H9 (cell line): ENCODE results near the gene MOB3C. TPM values are rescaled to one million over a fixed set of nuclear protein-coding genes. Genes with fewer than 3 reads are reported as not detected.

Experiments used
- DNase-seq: peaks from one replicate; pipeline ENCODE4 v3.0.0-alpha.2; 2017
- H2AFZ ChIP-seq: one replicate; pipeline ENCODE4 v1.6.1; 2013; ENCODE audit warnings: mild to moderate bottlenecking, low read length, control low read depth, moderate library complexity
- H2AK5ac ChIP-seq: 2 replicates; pipeline ENCODE4 v1.6.1; 2013; ENCODE audit warnings: low read length, control low read depth, mixed read lengths; ENCODE audit not compliant: insufficient read length
- H2BK120ac ChIP-seq: one replicate; pipeline ENCODE4 v1.6.1; 2013; ENCODE audit warnings: low read depth, mild to moderate bottlenecking, low read length, control low read depth, inconsistent platforms; ENCODE audit not compliant: poor library complexity, severe bottlenecking
- H2BK12ac ChIP-seq: 2 replicates; pipeline ENCODE4 v1.6.1; 2013; ENCODE audit warnings: low read length, control low read depth, mixed read lengths, low read depth; ENCODE audit not compliant: insufficient read length
- H2BK15ac ChIP-seq: 2 replicates; pipeline ENCODE4 v1.6.1; 2013; ENCODE audit warnings: low read depth, low read length, control low read depth
- H2BK20ac ChIP-seq: one replicate; pipeline ENCODE4 v1.6.1; 2013; ENCODE audit warnings: low read depth, mild to moderate bottlenecking, low read length, control low read depth, inconsistent platforms; ENCODE audit not compliant: poor library complexity, severe bottlenecking
- H2BK5ac ChIP-seq: 2 replicates; pipeline ENCODE4 v1.6.1; 2013; ENCODE audit warnings: low read length, control low read depth, mixed read lengths; ENCODE audit not compliant: insufficient read length
- H3K14ac ChIP-seq: 2 replicates; pipeline ENCODE4 v1.6.1; 2013; ENCODE audit warnings: low read length, control low read depth; ENCODE audit not compliant: insufficient read depth
- H3K18ac ChIP-seq: 2 replicates; pipeline ENCODE4 v1.6.1; 2013; ENCODE audit warnings: low read depth, mild to moderate bottlenecking, mixed read lengths, low read length, control low read depth; ENCODE audit not compliant: insufficient read length
- H3K23ac ChIP-seq: 2 replicates; pipeline ENCODE4 v1.6.1; 2013; ENCODE audit warnings: low read length, control low read depth, mixed read lengths, low read depth; ENCODE audit not compliant: insufficient read length
- H3K23me2 ChIP-seq: 2 replicates; pipeline ENCODE4 v1.6.1; 2013; ENCODE audit warnings: low read depth, mild to moderate bottlenecking, mixed read lengths, low read length, control low read depth; ENCODE audit not compliant: insufficient read length, poor library complexity, severe bottlenecking
- H3K27ac ChIP-seq: 2 replicates; pipeline ENCODE4 v1.5.1; 2013; ENCODE audit warnings: low read length, control low read depth, mixed read lengths, low read depth; ENCODE audit not compliant: insufficient read length
- H3K27me3 ChIP-seq: 2 replicates; pipeline ENCODE4 v1.6.1; 2013; ENCODE audit warnings: low read length, control low read depth, inconsistent platforms; ENCODE audit not compliant: insufficient read depth
- H3K4ac ChIP-seq: 2 replicates; pipeline ENCODE4 v1.6.1; 2013; ENCODE audit warnings: low read depth, mild to moderate bottlenecking, control low read depth, inconsistent platforms, low read length, moderate library complexity
- H3K4me1 ChIP-seq: 2 replicates; pipeline ENCODE4 v1.6.1; 2013; ENCODE audit warnings: low read length, control low read depth, inconsistent platforms; ENCODE audit not compliant: insufficient read depth
- H3K4me2 ChIP-seq: 2 replicates; pipeline ENCODE4 v1.6.1; 2013; ENCODE audit warnings: low read length, control low read depth, mixed read lengths; ENCODE audit not compliant: insufficient read length, insufficient read depth
- H3K56ac ChIP-seq: 2 replicates; pipeline ENCODE4 v1.6.1; 2013; ENCODE audit warnings: low read depth, mild to moderate bottlenecking, mixed read lengths, low read length, control low read depth; ENCODE audit not compliant: insufficient read length
- H3K79me1 ChIP-seq: 2 replicates; pipeline ENCODE4 v1.6.1; 2013; ENCODE audit warnings: low read depth, mild to moderate bottlenecking, moderate library complexity, low read length, control low read depth, inconsistent platforms; ENCODE audit not compliant: insufficient read depth, poor library complexity, severe bottlenecking
- H3K79me2 ChIP-seq: 2 replicates; pipeline ENCODE4 v1.6.1; 2013; ENCODE audit warnings: low read length, control low read depth, inconsistent platforms; ENCODE audit not compliant: insufficient read depth
- H3K9ac ChIP-seq: 2 replicates; pipeline ENCODE4 v1.6.1; 2013; ENCODE audit warnings: low read length, control low read depth, mixed read lengths; ENCODE audit not compliant: insufficient read length; ENCODE audit errors: extremely low read depth
- H3K9me3 ChIP-seq: one replicate; pipeline ENCODE4 v1.6.1; 2013; ENCODE audit warnings: low read depth, low read length, inconsistent platforms; ENCODE audit not compliant: control insufficient read depth
- H3T11ph ChIP-seq: one replicate; pipeline ENCODE4 v1.6.1; 2013; ENCODE audit warnings: mild to moderate bottlenecking, low read length, control low read depth, inconsistent platforms
- H4K20me1 ChIP-seq: one replicate; pipeline ENCODE4 v1.6.1; 2013; ENCODE audit not compliant: control insufficient read depth, insufficient read length, insufficient read depth
- H4K5ac ChIP-seq: 2 replicates; pipeline ENCODE4 v1.6.1; 2013; ENCODE audit warnings: low read depth, mild to moderate bottlenecking, mixed read lengths, low read length, control low read depth; ENCODE audit not compliant: insufficient read length
- H4K8ac ChIP-seq: replicated peaks from 2 replicates; pipeline ENCODE4 v1.6.1; 2013; ENCODE audit warnings: low read length, control low read depth, mixed read lengths, low read depth; ENCODE audit not compliant: insufficient read length
- H4K91ac ChIP-seq: 2 replicates; pipeline ENCODE4 v1.6.1; 2013; ENCODE audit warnings: low read depth, mild to moderate bottlenecking, moderate library complexity, mixed read lengths, low read length, control low read depth; ENCODE audit not compliant: insufficient read length
- H3K27ac Mint-ChIP-seq, 3 experiments: 2 replicates in 2 of 3; 3 replicates in 1 of 3; pipeline ENCODE4 v1.8.0; 2020 to 2021; ENCODE audit warnings: mixed read lengths in 3 of 3, mild to moderate bottlenecking in 1 of 3, moderate library complexity in 1 of 3
- H3K27me3 Mint-ChIP-seq: 2 replicates; pipeline ENCODE4 v1.8.0; 2021; ENCODE audit warnings: low read depth, mild to moderate bottlenecking, moderate library complexity, mixed read lengths
- H3K36me3 Mint-ChIP-seq, 3 experiments: 2 replicates in 2 of 3; 3 replicates in 1 of 3; pipeline ENCODE4 v1.8.0; 2020 to 2021; ENCODE audit warnings: low read depth in 3 of 3, mixed read lengths in 3 of 3; ENCODE audit not compliant: insufficient read depth in 1 of 3
- H3K4me1 Mint-ChIP-seq, 2 experiments: 2 replicates each; pipeline ENCODE4 v1.8.0; 2020; ENCODE audit warnings: mixed read lengths in 2 of 2
- H3K4me3 Mint-ChIP-seq, 2 experiments: 2 replicates in 1 of 2; 3 replicates in 1 of 2; pipeline ENCODE4 v1.8.0; 2020 to 2021; ENCODE audit warnings: mild to moderate bottlenecking in 2 of 2, mixed read lengths in 2 of 2, moderate library complexity in 1 of 2
- H3K9me3 Mint-ChIP-seq, 2 experiments: 2 replicates in 1 of 2; 3 replicates in 1 of 2; pipeline ENCODE4 v1.8.0; 2020; ENCODE audit warnings: mild to moderate bottlenecking in 2 of 2, mixed read lengths in 2 of 2, moderate library complexity in 1 of 2
- total RNA-seq: library from RNA; stranded (reverse); gene quantifications from 2 replicates; pipeline ENCODE4 v1.2.1, GENCODE V29; 2021
- TF ChIP-seq, protein P1 (sequence below): fragments of 200-600 bp; sonication (generic); conservative IDR thresholded peaks from 3 replicates; pipeline ENCODE4 v1.8.0; 2021; ENCODE audit warnings: antibody characterized with exemption, mild to moderate bottlenecking

Gene MOB3C
- total RNA-seq, 1 experiment from 2014 or later, result 3.2 TPM

DNA sequence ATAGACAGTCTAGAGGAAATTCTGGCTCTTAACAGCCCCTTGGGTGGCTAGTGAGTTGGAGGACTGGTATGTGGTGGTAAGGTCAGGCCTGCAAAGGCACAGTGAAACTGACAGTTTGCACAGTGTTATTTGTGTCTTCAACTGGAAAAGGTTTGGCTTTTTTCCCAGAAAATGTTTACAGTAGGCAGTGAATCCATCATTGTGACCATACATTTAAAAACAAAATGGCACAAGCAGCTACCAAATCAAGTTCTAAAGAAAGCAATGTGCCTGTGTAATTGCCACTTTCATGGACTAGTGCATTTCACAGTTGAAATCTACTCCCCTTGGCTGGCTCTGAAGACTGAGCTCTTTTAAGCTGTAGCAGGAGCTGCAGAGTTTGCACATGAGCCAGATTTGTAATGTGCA lies 26.8 kb upstream of the MOB3C start:
- Histone ChIP-seq H2BK15ac (no peak overlapping the region), H3K4me2 (no peak overlapping the region)

More for the DNA sequence above, 26.8 kb upstream of the MOB3C start:
- H3K14ac ChIP-seq, result no peak overlapping the region
- H3T11ph ChIP-seq, result no peak overlapping the region
- no peak overlapping the region for H3K4ac ChIP-seq
- no peaks in the 10 kb centered on the region for H3K27me3 ChIP-seq
- H2BK120ac ChIP-seq, result no peak overlapping the region
- TF ChIP-seq, protein P1, sequence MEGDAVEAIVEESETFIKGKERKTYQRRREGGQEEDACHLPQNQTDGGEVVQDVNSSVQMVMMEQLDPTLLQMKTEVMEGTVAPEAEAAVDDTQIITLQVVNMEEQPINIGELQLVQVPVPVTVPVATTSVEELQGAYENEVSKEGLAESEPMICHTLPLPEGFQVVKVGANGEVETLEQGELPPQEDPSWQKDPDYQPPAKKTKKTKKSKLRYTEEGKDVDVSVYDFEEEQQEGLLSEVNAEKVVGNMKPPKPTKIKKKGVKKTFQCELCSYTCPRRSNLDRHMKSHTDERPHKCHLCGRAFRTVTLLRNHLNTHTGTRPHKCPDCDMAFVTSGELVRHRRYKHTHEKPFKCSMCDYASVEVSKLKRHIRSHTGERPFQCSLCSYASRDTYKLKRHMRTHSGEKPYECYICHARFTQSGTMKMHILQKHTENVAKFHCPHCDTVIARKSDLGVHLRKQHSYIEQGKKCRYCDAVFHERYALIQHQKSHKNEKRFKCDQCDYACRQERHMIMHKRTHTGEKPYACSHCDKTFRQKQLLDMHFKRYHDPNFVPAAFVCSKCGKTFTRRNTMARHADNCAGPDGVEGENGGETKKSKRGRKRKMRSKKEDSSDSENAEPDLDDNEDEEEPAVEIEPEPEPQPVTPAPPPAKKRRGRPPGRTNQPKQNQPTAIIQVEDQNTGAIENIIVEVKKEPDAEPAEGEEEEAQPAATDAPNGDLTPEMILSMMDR, result no peak
- H3K36me3 Mint-ChIP-seq, result peaks cover 5 to 16% (median 11%) of the 10 kb centered on the region in 3 experiments; a peak in 5 of 7 replicates
- H4K91ac ChIP-seq, result no peak overlapping the region
- no peak overlapping the region for H3K27ac ChIP-seq
- H3K79me1 ChIP-seq, result no peaks in the 10 kb centered on the region
- no peak overlapping the region for H3K56ac ChIP-seq
- no peak overlapping the region for H2AFZ ChIP-seq
- H2BK5ac ChIP-seq, result no peak overlapping the region
- H3K27ac Mint-ChIP-seq, result no peak overlapping the region; a peak in 1 of 7 replicates
- no peak overlapping the region for H3K9ac ChIP-seq
- no peaks in the 10 kb centered on the region for H4K20me1 ChIP-seq
- H3K9me3 ChIP-seq, result no peaks in the 10 kb centered on the region
- H3K79me2 ChIP-seq, result no peaks in the 10 kb centered on the region
- no peaks in the 10 kb centered on the region for H3K27me3 Mint-ChIP-seq
- no peak overlapping the region for H4K5ac ChIP-seq
- H2BK12ac ChIP-seq, result no peak overlapping the region
- H3K9me3 Mint-ChIP-seq, result no peaks in the 10 kb centered on the region
- no peak overlapping the region for H3K18ac ChIP-seq
- no peak overlapping the region for H2AK5ac ChIP-seq
- H3K4me1 Mint-ChIP-seq, result no peaks in the 10 kb centered on the region
- no peaks in the 10 kb centered on the region for H3K4me1 ChIP-seq
- H2BK20ac ChIP-seq, result no peak overlapping the region
- H3K4me3 Mint-ChIP-seq, result no peak overlapping the region
- no peak for DNase-seq
- H3K23ac ChIP-seq, result no peak overlapping the region
- no peak overlapping the region for H4K8ac ChIP-seq
- H3K23me2 ChIP-seq, result no peaks in the 10 kb centered on the region
